OCI-LY7 (cell line): ENCODE results near the gene WFS1.

Experiments
- EZH2phosphoT487 ChIP-seq: fragments of 200-600 bp; sonication (generic); IDR thresholded peaks from 2 replicates; pipeline ENCODE4 v1.6.1; 2018; ENCODE audit warnings: low read depth, borderline replicate concordance, mild to moderate bottlenecking, mixed run types, antibody characterized with exemption, low read length, moderate library complexity, mixed read lengths
- TF ChIP-seq, protein P1 (sequence below): fragments of 200-600 bp; sonication (generic); conservative IDR thresholded peaks from 2 replicates; pipeline ENCODE4 v1.5.1; 2014; ENCODE audit warnings: mild to moderate bottlenecking, antibody characterized with exemption, low read length, moderate library complexity, mixed read lengths

DNA sequence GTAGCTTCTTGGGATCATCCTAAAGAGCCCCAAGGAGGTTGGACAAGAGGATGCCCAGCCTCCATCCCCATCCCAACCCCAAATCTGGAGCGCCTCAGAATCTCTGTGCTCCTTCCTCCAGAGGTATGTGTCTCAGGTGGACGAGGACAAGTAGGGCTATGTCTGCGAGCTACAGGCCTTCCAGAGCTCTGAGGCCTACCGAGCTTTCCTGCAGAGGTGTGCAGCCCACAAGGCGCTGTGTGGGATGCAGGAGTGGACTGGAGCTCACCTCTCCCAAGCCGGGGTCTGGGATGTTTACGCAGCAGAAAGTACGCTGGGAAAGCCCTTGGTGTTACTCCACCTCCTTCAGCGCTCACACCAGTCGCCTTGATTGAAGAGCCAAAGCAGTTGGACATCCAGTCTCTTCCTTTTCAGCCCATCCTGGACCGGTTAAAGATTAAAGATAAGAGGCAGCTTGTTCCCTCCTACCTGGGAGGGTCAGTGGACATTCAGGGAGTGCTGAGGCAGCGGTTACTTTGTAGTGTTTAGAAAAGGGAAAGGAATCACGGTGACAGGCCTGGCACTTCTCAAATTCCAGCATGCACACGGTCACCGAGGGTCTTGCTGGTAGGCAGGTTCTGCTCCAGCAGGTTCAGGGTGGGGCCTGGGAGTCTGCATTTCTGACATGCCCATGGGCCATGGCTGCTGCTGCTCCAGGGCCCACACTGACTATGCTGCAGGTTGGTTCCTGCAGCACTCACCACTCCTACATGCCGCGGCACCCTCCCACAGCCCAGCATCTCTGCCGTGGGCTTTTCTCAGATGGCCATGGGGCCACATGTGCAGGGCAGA is 39.8 kb upstream of the WFS1 start:
- TF ChIP-seq, protein P1, sequence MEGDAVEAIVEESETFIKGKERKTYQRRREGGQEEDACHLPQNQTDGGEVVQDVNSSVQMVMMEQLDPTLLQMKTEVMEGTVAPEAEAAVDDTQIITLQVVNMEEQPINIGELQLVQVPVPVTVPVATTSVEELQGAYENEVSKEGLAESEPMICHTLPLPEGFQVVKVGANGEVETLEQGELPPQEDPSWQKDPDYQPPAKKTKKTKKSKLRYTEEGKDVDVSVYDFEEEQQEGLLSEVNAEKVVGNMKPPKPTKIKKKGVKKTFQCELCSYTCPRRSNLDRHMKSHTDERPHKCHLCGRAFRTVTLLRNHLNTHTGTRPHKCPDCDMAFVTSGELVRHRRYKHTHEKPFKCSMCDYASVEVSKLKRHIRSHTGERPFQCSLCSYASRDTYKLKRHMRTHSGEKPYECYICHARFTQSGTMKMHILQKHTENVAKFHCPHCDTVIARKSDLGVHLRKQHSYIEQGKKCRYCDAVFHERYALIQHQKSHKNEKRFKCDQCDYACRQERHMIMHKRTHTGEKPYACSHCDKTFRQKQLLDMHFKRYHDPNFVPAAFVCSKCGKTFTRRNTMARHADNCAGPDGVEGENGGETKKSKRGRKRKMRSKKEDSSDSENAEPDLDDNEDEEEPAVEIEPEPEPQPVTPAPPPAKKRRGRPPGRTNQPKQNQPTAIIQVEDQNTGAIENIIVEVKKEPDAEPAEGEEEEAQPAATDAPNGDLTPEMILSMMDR, result no peak
- TF ChIP-seq EZH2phosphoT487, result no peak
